ENCODE measurements around the gene MYF6.
"Not testable (repeated sequence)": the region's sequence is repeated elsewhere in the genome, so short reads cannot be mapped to it uniquely, and the experiment has no call there.

The MYF6 gene

GRCh38 chr12:80707126-80707829 is at the start of gene MYF6:
MYF6 (plus strand) TSS chr12:80707634; CDS start chr12:80707720, 86 bp downstream.
- DNase-seq (ENCODE audit: low spot score): no peak

GRCh38 chr12:80659512-80660063 is 47.8 kb upstream of the MYF6 start:
- DNase-seq (ENCODE audit: low spot score): no peak

- no peak for DNase-seq (ENCODE audit: low spot score)
Observed at GRCh38 chr12:80662586-80662985, 44.8 kb upstream of the MYF6 start.

GRCh38 chr12:80670214-80670613 is 37.2 kb upstream of the MYF6 start:
- no peak for DNase-seq (ENCODE audit: low spot score)

- DNase-seq (ENCODE audit: low spot score): not testable (repeated sequence)
Observed at GRCh38 chr12:80676042-80676636, 31.3 kb upstream of the MYF6 start.

- no peak for DNase-seq (ENCODE audit: low spot score)
Observed at GRCh38 chr12:80676856-80677255, 30.6 kb upstream of the MYF6 start.

GRCh38 chr12:80677994-80678393 is 29.4 kb upstream of the MYF6 start:
- DNase-seq (ENCODE audit: low spot score): no peak

- DNase-seq (ENCODE audit: low spot score): no peak
Observed at GRCh38 chr12:80679346-80680131, 27.9 kb upstream of the MYF6 start.

- DNase-seq (ENCODE audit: low spot score): no peak
Observed at GRCh38 chr12:80681287-80681686, 26.1 kb upstream of the MYF6 start.

- no peak for DNase-seq (ENCODE audit: low spot score)
Observed at GRCh38 chr12:80681786-80682185, 25.6 kb upstream of the MYF6 start.

GRCh38 chr12:80684077-80684495 is 23.3 kb upstream of the MYF6 start:
- no peak for DNase-seq (ENCODE audit: low spot score)

GRCh38 chr12:80690090-80690489 is 17.3 kb upstream of the MYF6 start:
- no peak for DNase-seq (ENCODE audit: low spot score)

GRCh38 chr12:80690513-80690912 is 16.9 kb upstream of the MYF6 start:
- DNase-seq (ENCODE audit: low spot score): no peak

- DNase-seq (ENCODE audit: low spot score): no peak
Observed at GRCh38 chr12:80692114-80692513, 15.3 kb upstream of the MYF6 start.

GRCh38 chr12:80697270-80697887 is 10.1 kb upstream of the MYF6 start:
- no peak for DNase-seq (ENCODE audit: low spot score)

- DNase-seq (ENCODE audit: low spot score): no peak
Observed at GRCh38 chr12:80698256-80698655, 9.2 kb upstream of the MYF6 start.

- DNase-seq (ENCODE audit: low spot score): no peak
Observed at GRCh38 chr12:80698847-80699542, 8.4 kb upstream of the MYF6 start.

- no peak for DNase-seq (ENCODE audit: low spot score)
Observed at GRCh38 chr12:80700327-80700726, 7.1 kb upstream of the MYF6 start.

- no peak for DNase-seq (ENCODE audit: low spot score)
Observed at GRCh38 chr12:80701388-80701787, 6.0 kb upstream of the MYF6 start.

- DNase-seq (ENCODE audit: low spot score): peak; percentile 56
Observed at GRCh38 chr12:80702889-80703805, 4.3 kb upstream of the MYF6 start.

GRCh38 chr12:80704420-80704819 is 3.0 kb upstream of the MYF6 start:
- DNase-seq (ENCODE audit: low spot score): no peak

Measured in SW480 (cell line).